Kidney epithelial cell (primary cell): Measurements from ENCODE around the gene MAPT. TPM values are rescaled to one million over a fixed set of nuclear protein-coding genes. Genes with fewer than 3 reads are reported as not detected.

Source experiments
- DNase-seq: peaks from one replicate; pipeline ENCODE4 v3.0.0-alpha.2; 2010; ENCODE audit warnings: low read depth
- H3K27me3 ChIP-seq: 2 replicates; pipeline ENCODE4 v1.6.0; 2011; ENCODE audit warnings: low read length; ENCODE audit not compliant: control insufficient read depth, insufficient read depth
- H3K36me3 ChIP-seq: 2 replicates; pipeline ENCODE4 v1.5.1; 2011; ENCODE audit warnings: low read length; ENCODE audit not compliant: control insufficient read depth, insufficient read depth
- H3K4me3 ChIP-seq: 2 replicates; pipeline ENCODE4 v1.5.1; 2011; ENCODE audit warnings: low read depth, mild to moderate bottlenecking, control low read depth, low read length
- CTCF ChIP-seq: IDR thresholded peaks from 2 replicates; pipeline ENCODE4 v1.5.1; 2011; ENCODE audit warnings: mild to moderate bottlenecking, moderate library complexity, low read length, control low read depth, inconsistent platforms; ENCODE audit not compliant: insufficient read depth, poor library complexity, severe bottlenecking
- total RNA-seq: library from RNA; depleted of rRNA; stranded (reverse); fragments of >200 nt; gene quantifications from 2 replicates; pipeline ENCODE4 v1.2.3, GENCODE V29; 2015

MAPT gene
- total RNA-seq, 1 donor from 2014 or later = 0.25 TPM

DNA sequence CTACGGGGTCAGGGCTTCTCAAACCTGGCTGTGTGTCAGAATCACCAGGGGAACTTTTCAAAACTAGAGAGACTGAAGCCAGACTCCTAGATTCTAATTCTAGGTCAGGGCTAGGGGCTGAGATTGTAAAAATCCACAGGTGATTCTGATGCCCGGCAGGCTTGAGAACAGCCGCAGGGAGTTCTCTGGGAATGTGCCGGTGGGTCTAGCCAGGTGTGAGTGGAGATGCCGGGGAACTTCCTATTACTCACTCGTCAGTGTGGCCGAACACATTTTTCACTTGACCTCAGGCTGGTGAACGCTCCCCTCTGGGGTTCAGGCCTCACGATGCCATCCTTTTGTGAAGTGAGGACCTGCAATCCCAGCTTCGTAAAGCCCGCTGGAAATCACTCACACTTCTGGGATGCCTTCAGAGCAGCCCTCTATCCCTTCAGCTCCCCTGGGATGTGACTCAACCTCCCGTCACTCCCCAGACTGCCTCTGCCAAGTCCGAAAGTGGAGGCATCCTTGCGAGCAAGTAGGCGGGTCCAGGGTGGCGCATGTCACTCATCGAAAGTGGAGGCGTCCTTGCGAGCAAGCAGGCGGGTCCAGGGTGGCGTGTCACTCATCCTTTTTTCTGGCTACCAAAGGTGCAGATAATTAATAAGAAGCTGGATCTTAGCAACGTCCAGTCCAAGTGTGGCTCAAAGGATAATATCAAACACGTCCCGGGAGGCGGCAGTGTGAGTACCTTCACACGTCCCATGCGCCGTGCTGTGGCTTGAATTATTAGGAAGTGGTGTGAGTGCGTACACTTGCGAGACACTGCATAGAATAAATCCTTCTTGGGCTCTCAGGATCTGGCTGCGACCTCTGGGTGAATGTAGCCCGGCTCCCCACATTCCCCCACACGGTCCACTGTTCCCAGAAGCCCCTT lies 115.6 kb downstream of the MAPT start:
- Histone ChIP-seq H3K4me3 (no peak overlapping the region), H3K27me3 (peaks cover 3% of the 10 kb centered on the region), H3K36me3 (no peaks in the 10 kb centered on the region)
- DNase-seq = no peak
- no peak for TF ChIP-seq CTCF

DNA sequence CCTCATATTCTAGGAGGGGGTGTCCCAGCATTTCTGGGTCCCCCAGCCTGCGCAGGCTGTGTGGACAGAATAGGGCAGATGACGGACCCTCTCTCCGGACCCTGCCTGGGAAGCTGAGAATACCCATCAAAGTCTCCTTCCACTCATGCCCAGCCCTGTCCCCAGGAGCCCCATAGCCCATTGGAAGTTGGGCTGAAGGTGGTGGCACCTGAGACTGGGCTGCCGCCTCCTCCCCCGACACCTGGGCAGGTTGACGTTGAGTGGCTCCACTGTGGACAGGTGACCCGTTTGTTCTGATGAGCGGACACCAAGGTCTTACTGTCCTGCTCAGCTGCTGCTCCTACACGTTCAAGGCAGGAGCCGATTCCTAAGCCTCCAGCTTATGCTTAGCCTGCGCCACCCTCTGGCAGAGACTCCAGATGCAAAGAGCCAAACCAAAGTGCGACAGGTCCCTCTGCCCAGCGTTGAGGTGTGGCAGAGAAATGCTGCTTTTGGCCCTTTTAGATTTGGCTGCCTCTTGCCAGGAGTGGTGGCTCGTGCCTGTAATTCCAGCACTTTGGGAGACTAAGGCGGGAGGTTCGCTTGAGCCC lies 116.3 kb downstream of the MAPT start:
- DNase-seq = no peak
- Histone ChIP-seq H3K27me3 (peaks cover 3% of the 10 kb centered on the region), H3K36me3 (no peaks in the 10 kb centered on the region), H3K4me3 (no peak overlapping the region)
- no peak for TF ChIP-seq CTCF

- no peaks in the 10 kb centered on the region for H3K36me3 ChIP-seq
- H3K27me3 ChIP-seq = peaks cover 3% of the 10 kb centered on the region
- no peak for TF ChIP-seq CTCF
- H3K4me3 ChIP-seq = no peak overlapping the region
- no peak for DNase-seq
These were observed 117.6 kb downstream of the MAPT start for GRCh38 chr17:46011711-46012505.

DNA sequence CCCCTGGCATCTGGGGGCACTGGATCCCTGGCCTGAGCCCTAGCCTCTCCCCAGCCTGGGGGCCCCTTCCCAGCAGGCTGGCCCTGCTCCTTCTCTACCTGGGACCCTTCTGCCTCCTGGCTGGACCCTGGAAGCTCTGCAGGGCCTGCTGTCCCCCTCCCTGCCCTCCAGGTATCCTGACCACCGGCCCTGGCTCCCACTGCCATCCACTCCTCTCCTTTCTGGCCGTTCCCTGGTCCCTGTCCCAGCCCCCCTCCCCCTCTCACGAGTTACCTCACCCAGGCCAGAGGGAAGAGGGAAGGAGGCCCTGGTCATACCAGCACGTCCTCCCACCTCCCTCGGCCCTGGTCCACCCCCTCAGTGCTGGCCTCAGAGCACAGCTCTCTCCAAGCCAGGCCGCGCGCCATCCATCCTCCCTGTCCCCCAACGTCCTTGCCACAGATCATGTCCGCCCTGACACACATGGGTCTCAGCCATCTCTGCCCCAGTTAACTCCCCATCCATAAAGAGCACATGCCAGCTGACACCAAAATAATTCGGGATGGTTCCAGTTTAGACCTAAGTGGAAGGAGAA lies 118.2 kb downstream of the MAPT start:
- peaks cover 3% of the 10 kb centered on the region for H3K27me3 ChIP-seq
- H3K36me3 ChIP-seq = no peaks in the 10 kb centered on the region
- no peak overlapping the region for H3K4me3 ChIP-seq
- no peak for DNase-seq
- no peak for TF ChIP-seq CTCF

DNA sequence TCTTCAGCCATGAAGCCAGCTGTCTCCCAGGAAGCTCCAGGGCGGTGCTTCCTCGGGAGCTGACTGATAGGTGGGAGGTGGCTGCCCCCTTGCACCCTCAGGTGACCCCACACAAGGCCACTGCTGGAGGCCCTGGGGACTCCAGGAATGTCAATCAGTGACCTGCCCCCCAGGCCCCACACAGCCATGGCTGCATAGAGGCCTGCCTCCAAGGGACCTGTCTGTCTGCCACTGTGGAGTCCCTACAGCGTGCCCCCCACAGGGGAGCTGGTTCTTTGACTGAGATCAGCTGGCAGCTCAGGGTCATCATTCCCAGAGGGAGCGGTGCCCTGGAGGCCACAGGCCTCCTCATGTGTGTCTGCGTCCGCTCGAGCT lies 118.8 kb downstream of the MAPT start:
- no peak for DNase-seq
- TF ChIP-seq CTCF = no peak
- H3K4me3 ChIP-seq = no peak overlapping the region

More for the DNA sequence above, 118.8 kb downstream of the MAPT start:
- Histone ChIP-seq H3K27me3 (peaks cover 3% of the 10 kb centered on the region), H3K36me3 (no peaks in the 10 kb centered on the region)
